Neural cell (in vitro differentiated cells): ENCODE measurements around the gene PDXDC1. TPM values are rescaled to one million over a fixed set of nuclear protein-coding genes. Genes with fewer than 3 reads are reported as not detected.
"Not testable (repeated sequence)": the region's sequence is repeated elsewhere in the genome, so short reads cannot be mapped to it uniquely, and the experiment has no call there.

Experiments
- H2AFZ ChIP-seq: fragments of 200-600, 300-800 bp; sonication (generic), shearing (Covaris generic); 2 replicates; pipeline ENCODE4 v1.6.0; 2014; ENCODE audit warnings: low read depth, mild to moderate bottlenecking, antibody characterized with exemption, low read length, moderate library complexity
- H3F3A ChIP-seq: fragments of 200-600 bp; shearing (Covaris generic); 2 replicates; pipeline ENCODE4 v1.6.1; 2016; ENCODE audit warnings: mild to moderate bottlenecking, moderate library complexity, mixed read lengths, antibody characterized with exemption, low read length; ENCODE audit not compliant: insufficient read depth, poor library complexity, severe bottlenecking
- H3K27ac ChIP-seq: fragments of 200-600, 300-800 bp; sonication (generic), shearing (Covaris generic); 2 replicates; pipeline ENCODE4 v1.5.1; 2014; ENCODE audit warnings: mild to moderate bottlenecking, low read length, moderate library complexity
- H3K27me3 ChIP-seq: fragments of 300-800, 200-600 bp; sonication (generic), shearing (Covaris generic); 2 replicates; pipeline ENCODE4 v1.6.0; 2014; ENCODE audit warnings: mild to moderate bottlenecking, low read depth, low read length, moderate library complexity; ENCODE audit not compliant: insufficient read depth
- H3K36me3 ChIP-seq: fragments of 300-800, 200-600 bp; sonication (generic), shearing (Covaris generic); 2 replicates; pipeline ENCODE4 v1.5.1; 2014; ENCODE audit warnings: mild to moderate bottlenecking, antibody characterized with exemption, low read length, moderate library complexity; ENCODE audit not compliant: insufficient read depth
- H3K4me2 ChIP-seq: fragments of 300-800, 200-600 bp; sonication (generic), shearing (Covaris generic); 2 replicates; pipeline ENCODE4 v1.6.0; 2014; ENCODE audit warnings: mild to moderate bottlenecking, low read length
- H3K4me3 ChIP-seq: fragments of 300-800, 200-600 bp; sonication (generic), shearing (Covaris generic); 2 replicates; pipeline ENCODE4 v1.5.1; 2014; ENCODE audit warnings: mild to moderate bottlenecking, low read length, moderate library complexity
- H3K79me2 ChIP-seq: fragments of 200-600 bp; shearing (Covaris generic); replicated peaks from 2 replicates; pipeline ENCODE4 v1.6.0; 2014; ENCODE audit warnings: mild to moderate bottlenecking, low read length, moderate library complexity; ENCODE audit not compliant: insufficient read depth
- H3K9ac ChIP-seq: fragments of 300-800, 200-600 bp; sonication (generic), shearing (Covaris generic); 2 replicates; pipeline ENCODE4 v1.6.1; 2016; ENCODE audit warnings: mild to moderate bottlenecking, low read length, mixed read lengths
- H3K9me2 ChIP-seq: fragments of 200-600 bp; shearing (Covaris generic); 2 replicates; pipeline ENCODE4 v1.6.1; 2016; ENCODE audit warnings: mild to moderate bottlenecking, low read length, mixed read lengths; ENCODE audit not compliant: insufficient read depth
- H3K9me3 ChIP-seq: fragments of 200-600, 300-800 bp; sonication (generic), shearing (Covaris generic); 2 replicates; pipeline ENCODE4 v1.6.1; 2016; ENCODE audit warnings: mild to moderate bottlenecking, mixed run types, low read length, moderate library complexity, mixed read lengths
- H4K20me1 ChIP-seq: fragments of 200-600 bp; shearing (Covaris generic); 2 replicates; pipeline ENCODE4 v1.6.1; 2016; ENCODE audit warnings: mild to moderate bottlenecking, mixed run types; ENCODE audit not compliant: insufficient read depth
- MXI1 ChIP-seq: fragments of 450-650 bp; conservative IDR thresholded peaks from 2 replicates; pipeline ENCODE4 v1.6.1; 2014; ENCODE audit warnings: antibody characterized with exemption, mild to moderate bottlenecking; ENCODE audit not compliant: poor library complexity, severe bottlenecking
- POLR2AphosphoS5 ChIP-seq: IDR thresholded peaks from 2 replicates; pipeline ENCODE4 v1.6.1; 2012
- TAF1 ChIP-seq: IDR thresholded peaks from 2 replicates; pipeline ENCODE4 v1.6.1; 2012; ENCODE audit warnings: low read depth
- polyA plus RNA-seq: library from polyadenylated mRNA; depleted of rRNA; stranded (reverse); fragments of >200 nt; gene quantifications from 2 replicates; pipeline ENCODE4 v1.2.3, GENCODE V29; 2014

Gene PDXDC1
- polyA plus RNA-seq, 1 donor from 2014 or later, result 69.9 TPM

DNA sequence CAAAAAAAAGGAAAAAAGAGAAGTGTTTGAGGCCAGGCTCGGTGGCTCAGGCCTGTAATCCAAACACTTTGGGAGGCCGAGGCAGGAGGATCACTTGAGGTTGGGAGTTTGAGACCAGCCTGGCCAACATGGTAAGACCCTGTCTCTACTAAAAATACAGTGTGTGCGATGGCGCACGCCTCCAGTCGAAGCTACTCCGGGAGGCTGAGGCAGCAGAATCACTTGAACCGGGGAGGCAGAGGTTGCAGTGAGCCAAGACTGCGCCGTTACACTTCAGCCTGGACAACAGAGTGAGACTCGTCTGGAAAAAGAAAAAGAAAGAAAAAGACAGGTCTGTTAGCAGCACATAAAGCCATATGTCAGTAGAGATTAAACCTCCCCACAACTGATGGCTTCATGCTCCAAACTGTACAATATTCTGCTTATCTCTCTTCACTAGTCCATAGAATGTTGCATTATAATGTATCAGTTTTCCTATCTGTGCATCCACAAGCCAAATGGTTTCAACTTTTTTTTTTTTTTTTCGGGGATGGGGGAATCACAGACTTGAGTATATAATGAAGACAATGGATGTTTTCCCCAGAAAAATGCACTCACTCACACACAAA lies 3.1 kb upstream of the PDXDC1 start:
- not testable (repeated sequence) for H3K36me3 ChIP-seq, H3K79me2 ChIP-seq, H3K4me3 ChIP-seq, H3K4me2 ChIP-seq, H3K9me3 ChIP-seq, H3K27ac ChIP-seq, H3K27me3 ChIP-seq, H4K20me1 ChIP-seq, H3K9me2 ChIP-seq, H2AFZ ChIP-seq, H3F3A ChIP-seq, H3K9ac ChIP-seq

DNA sequence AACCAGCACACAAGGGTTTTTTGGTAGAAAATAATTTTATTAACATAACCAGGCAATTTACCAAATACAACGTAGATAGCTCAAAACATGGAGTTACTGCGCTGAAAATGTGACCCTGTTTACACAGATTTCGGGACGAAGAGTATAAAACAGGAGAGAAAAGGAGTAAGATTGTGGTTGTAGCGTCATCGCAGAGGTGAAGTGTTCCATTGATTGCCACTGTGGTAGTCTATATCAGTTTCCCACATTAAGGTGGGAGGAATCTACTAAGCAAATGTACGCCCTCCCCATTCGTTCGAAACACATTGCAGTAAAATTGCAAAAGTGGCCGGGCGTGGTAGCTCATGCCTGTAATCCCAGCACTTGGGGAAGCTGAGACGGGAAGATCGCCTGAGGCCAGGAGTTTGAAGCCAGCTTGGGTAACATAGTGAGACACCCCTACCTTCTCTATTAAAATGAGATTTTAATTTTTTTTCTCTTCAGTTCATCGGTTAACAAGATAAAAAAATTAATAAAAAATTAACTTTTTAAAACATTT lies 972 bp upstream of the PDXDC1 start:
- H3K79me2 ChIP-seq, H3F3A ChIP-seq, H3K9me3 ChIP-seq, H4K20me1 ChIP-seq, H3K9me2 ChIP-seq, H3K36me3 ChIP-seq, H3K27me3 ChIP-seq: not testable (repeated sequence)
- H3K9ac ChIP-seq, result peak overlapping the region; percentile 81
- H2AFZ ChIP-seq, result peak overlapping the region; percentile 15
- peak overlapping the region; percentile 25 for H3K4me2 ChIP-seq
- peak overlapping the region; percentile 64 for H3K27ac ChIP-seq
- peak overlapping the region; percentile 69 for H3K4me3 ChIP-seq

DNA sequence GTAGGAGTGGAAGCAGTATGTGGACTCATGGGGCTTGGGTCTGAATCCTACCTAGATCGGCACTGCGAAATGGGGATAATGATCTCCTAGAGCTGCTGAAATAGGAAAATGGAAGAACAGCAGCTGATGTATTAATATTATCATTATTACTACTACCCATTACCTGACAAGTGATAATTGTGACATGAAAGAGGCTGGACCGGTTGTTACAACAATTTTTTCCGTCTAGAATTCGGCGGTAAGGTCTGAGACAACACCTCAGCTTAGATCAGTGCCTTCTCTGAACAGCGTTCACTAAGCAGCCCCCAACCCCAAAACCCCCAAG lies 533 bp upstream of the PDXDC1 start:
- H4K20me1 ChIP-seq, H3K79me2 ChIP-seq, H3K9me2 ChIP-seq, H3K9me3 ChIP-seq, H3F3A ChIP-seq, H3K27me3 ChIP-seq, H3K36me3 ChIP-seq: not testable (repeated sequence)
- Histone ChIP-seq H3K9ac (peak overlapping the region; percentile 81), H2AFZ (peak overlapping the region; percentile 15), H3K27ac (peak overlapping the region; percentile 64), H3K4me3 (peak overlapping the region; percentile 69), H3K4me2 (peak overlapping the region; percentile 25)

DNA sequence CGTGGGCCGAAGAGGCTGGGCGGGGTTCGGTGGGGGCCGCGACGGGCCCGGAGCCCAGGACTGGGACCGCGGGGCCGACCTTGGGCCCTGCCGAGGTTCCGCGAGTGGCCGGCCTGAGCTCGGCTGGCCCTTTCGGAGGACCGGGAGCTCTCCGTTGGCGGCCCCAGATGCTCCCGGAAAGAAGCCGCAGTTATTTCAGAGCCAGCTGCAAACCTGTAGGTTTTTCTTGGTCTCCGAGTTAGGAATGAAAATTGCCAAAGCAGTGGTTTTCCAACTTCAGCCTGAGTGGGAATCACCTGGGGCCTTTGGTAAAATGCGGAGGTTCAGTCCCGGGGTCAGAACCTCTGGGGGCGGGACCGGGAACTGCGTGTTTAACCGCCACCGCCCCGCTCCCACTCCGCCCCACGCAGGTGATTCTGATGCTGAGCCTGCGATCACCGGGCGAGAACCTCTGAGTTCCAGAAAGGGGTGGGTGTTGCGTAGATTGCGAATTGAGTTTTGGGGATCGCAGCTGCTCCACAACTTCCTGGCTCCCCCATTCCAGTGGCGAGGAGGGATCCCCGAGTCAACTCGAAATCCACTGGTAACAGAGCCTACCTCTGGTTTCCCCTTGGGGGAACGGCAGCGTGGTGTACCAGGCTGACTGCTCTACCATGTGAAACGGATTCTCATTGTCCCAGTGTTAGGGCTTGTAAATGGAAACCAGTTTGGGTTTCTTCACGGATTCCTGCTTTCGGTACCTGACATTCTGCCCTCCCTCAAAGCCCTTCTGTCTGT lies 780 bp downstream of the PDXDC1 start:
- Histone ChIP-seq H3K4me3 (peak overlapping the region; percentile 69), H2AFZ (peak overlapping the region; percentile 45), H3K9ac (peak overlapping the region; percentile 81), H3K27ac (peak overlapping the region; percentile 64), H3K4me2 (peak overlapping the region; percentile 94), H3K79me2 (peaks cover 10% of the 10 kb centered on the region)
- H3K9me3 ChIP-seq, H3K27me3 ChIP-seq, H3F3A ChIP-seq, H3K9me2 ChIP-seq, H4K20me1 ChIP-seq, H3K36me3 ChIP-seq: not testable (repeated sequence)
- TF ChIP-seq MXI1 (peak; percentile 85), TAF1 (peak; percentile 36), POLR2AphosphoS5 (peak; percentile 3)

DNA sequence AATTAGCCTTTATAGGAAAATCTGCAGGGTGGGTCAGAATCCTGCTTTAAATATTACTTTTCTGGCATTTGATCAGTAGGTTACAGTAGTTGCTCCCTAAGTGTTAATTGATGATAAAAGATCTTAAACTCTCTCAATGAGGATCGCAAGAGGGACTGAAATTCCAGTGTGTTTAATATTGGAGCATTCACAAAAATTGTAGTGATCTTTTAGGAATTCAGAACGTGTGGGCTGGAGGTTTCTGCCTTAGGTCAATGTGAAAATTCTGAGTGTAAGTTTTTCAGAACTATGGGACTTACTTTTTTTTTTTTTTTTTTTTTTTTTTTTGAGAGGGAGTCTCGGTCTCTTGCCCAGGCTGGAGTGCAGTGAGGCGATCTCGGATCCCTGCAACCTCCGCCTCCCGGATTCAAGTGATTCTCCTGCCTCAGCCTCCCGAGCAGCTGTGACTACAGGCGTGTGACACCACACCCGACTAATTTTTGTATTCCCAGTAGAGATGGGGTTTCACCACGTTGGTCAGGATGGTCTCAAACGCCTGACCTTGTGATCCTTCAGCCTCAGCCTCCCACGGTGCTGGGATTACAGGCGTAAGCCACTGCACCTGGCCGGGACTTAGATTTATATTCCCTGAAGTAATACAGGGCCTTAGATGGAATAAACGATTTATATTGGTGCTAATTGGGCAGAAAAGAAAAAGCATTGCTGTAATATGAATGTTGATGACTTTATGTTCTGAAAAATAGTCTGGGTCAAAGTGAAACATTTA lies 2.3 kb downstream of the PDXDC1 start:
- H3K36me3 ChIP-seq, H3F3A ChIP-seq, H3K9ac ChIP-seq, H3K27me3 ChIP-seq, H3K27ac ChIP-seq, H3K4me2 ChIP-seq, H4K20me1 ChIP-seq, H3K9me2 ChIP-seq, H3K9me3 ChIP-seq, H2AFZ ChIP-seq: not testable (repeated sequence)
- Histone ChIP-seq H3K4me3 (peak overlapping the region; percentile 69), H3K79me2 (peaks cover 10% of the 10 kb centered on the region)

DNA sequence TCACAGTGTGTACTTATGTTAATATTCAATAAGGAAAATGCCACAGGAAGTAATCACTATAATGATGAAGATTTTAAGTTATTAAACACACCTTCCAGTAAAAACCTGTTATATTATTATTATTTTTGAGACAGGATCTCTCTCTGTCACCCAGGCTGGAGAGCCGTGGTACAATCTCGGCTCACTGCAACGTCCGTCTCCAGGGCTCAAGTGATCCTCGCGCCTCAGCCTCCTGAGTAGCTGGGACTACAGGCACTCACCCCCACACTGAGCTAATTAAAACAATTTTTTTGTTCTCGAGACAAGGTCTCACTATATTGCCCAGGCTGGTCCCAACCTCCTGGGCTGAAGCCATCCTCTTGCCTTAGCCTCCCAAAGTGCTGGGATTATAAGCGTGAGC lies 3.5 kb downstream of the PDXDC1 start:
- H3F3A ChIP-seq, H3K9me3 ChIP-seq, H3K27ac ChIP-seq, H4K20me1 ChIP-seq, H3K9ac ChIP-seq, H3K27me3 ChIP-seq, H3K9me2 ChIP-seq, H2AFZ ChIP-seq, H3K4me3 ChIP-seq, H3K4me2 ChIP-seq, H3K36me3 ChIP-seq: not testable (repeated sequence)
- peaks cover 10% of the 10 kb centered on the region for H3K79me2 ChIP-seq

DNA sequence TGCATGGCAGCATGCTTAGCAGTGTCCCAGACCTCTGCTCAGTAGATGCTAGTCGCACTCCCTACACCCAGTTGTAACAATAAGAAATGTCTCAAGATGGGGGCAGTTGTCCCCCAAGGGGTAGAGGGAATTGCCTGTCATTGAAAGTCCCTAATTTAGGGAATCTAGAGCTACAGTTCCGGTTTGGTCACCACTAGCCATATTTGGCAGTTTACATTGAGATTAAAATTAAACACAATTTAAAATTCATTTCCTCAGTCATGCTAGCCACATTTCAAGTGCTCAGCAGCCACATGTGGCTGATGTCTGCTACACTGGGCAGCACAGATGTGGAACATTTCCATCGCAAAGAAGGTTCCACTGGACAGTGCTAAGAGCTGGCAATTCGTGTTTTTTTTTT lies 4.1 kb downstream of the PDXDC1 start:
- H3K79me2 ChIP-seq, result peaks cover 10% of the 10 kb centered on the region

More for the DNA sequence above, 4.1 kb downstream of the PDXDC1 start:
- not testable (repeated sequence) for H3K36me3 ChIP-seq, H3K4me3 ChIP-seq, H3K27ac ChIP-seq, H3K9me3 ChIP-seq, H3K27me3 ChIP-seq, H3K9me2 ChIP-seq, H2AFZ ChIP-seq, H3K4me2 ChIP-seq, H3F3A ChIP-seq, H4K20me1 ChIP-seq, H3K9ac ChIP-seq
